Muscle of arm (tissue), 12 donors: ENCODE data around the gene DIS3L. TPM values are rescaled to one million over a fixed set of nuclear protein-coding genes. Genes with fewer than 3 reads are reported as not detected.
A peak's percentile ranks its signal among the peaks of the same experiment; 100 is the strongest.
"Not testable (repeated sequence)": the region's sequence is repeated elsewhere in the genome, so short reads cannot be mapped to it uniquely, and the experiment has no call there.

Experiments used
- DNase-seq: peaks from one replicate; pipeline ENCODE4 v3.0.0-alpha.2; 2013
- polyA plus RNA-seq, 12 donors: library from polyadenylated mRNA; unstranded; fragments of 120-200 nt; gene quantifications; one replicate each; pipeline ENCODE4 v1.2.1, GENCODE V29; 2013; ENCODE audit not compliant: insufficient read length in 12 of 12

Gene DIS3L
- polyA plus RNA-seq, 12 donors: 26.0 to 47.9 (median 31.8) TPM; not detected in 1

GRCh38 chr15:66306381-66306780, 13.0 kb downstream of the DIS3L start:
- DNase-seq: no peak

- DNase-seq: no peak
These were observed 15.2 kb downstream of the DIS3L start for GRCh38 chr15:66308531-66308930.

GRCh38 chr15:66309828-66310227, 16.5 kb downstream of the DIS3L start:
- DNase-seq: no peak

- DNase-seq: no peak
These were observed 17.4 kb downstream of the DIS3L start for GRCh38 chr15:66310786-66311185.

- DNase-seq: no peak
These were observed 18.8 kb downstream of the DIS3L start for GRCh38 chr15:66312144-66312543.

- DNase-seq: no peak
These were observed 30.1 kb downstream of the DIS3L start for GRCh38 chr15:66323312-66323928.

GRCh38 chr15:66326051-66326450, 32.7 kb downstream of the DIS3L start:
- DNase-seq: no peak

GRCh38 chr15:66327736-66328135, 34.4 kb downstream of the DIS3L start:
- no peak for DNase-seq

GRCh38 chr15:66328771-66329170, 35.4 kb downstream of the DIS3L start:
- DNase-seq: no peak

- not testable (repeated sequence) for DNase-seq
These were observed 55.2 kb downstream of the DIS3L start for GRCh38 chr15:66348530-66348929.

GRCh38 chr15:66356077-66356358, 62.6 kb downstream of the DIS3L start:
- DNase-seq: no peak

- peak; percentile 96 for DNase-seq
These were observed 63.2 kb downstream of the DIS3L start, which contains the start of gene TIPIN for GRCh38 chr15:66356359-66357236. TSS of gene TIPIN (minus strand) at chr15:66356685. CDS start at chr15:66352947, 3,738 bp downstream.

GRCh38 chr15:66359740-66360139, 66.4 kb downstream of the DIS3L start:
- no peak for DNase-seq

- not testable (repeated sequence) for DNase-seq
These were observed 68.5 kb downstream of the DIS3L start for GRCh38 chr15:66361745-66362460.

- no peak for DNase-seq
These were observed 69.4 kb downstream of the DIS3L start for GRCh38 chr15:66362776-66363175.

GRCh38 chr15:66364944-66365528, 71.7 kb downstream of the DIS3L start:
- no peak for DNase-seq

GRCh38 chr15:66369773-66370651, 76.6 kb downstream of the DIS3L start:
- peak; percentile 45 for DNase-seq

- DNase-seq: no peak
These were observed 80.8 kb downstream of the DIS3L start for GRCh38 chr15:66374179-66374578.

GRCh38 chr15:66378814-66379430, 85.6 kb downstream of the DIS3L start:
- no peak for DNase-seq

- not testable (repeated sequence) for DNase-seq
These were observed 88.0 kb downstream of the DIS3L start for GRCh38 chr15:66381376-66381775.
